Upper lobe of left lung (tissue), 4 donors: ENCODE results near the gene PPP1R14B.

ENCODE experiments used
- EP300 ChIP-seq, 4 donors: sonication (generic); formaldehyde crosslinking; IDR thresholded peaks; one replicate each; pipeline ENCODE4 v1.5.1; 2017; ENCODE audit warnings: antibody characterized with exemption in 4 of 4, control low read depth in 2 of 4
- TF ChIP-seq, protein P1 (sequence below), 6 experiments: fragments of 450-650 bp in 4 of 6; fragments of 200-600 bp in 2 of 6; sonication (generic) in 2 of 6; IDR thresholded peaks; one replicate each; pipeline ENCODE4 v1.5.1; 2016 to 2019; ENCODE audit warnings: antibody characterized with exemption in 6 of 6

DNA sequence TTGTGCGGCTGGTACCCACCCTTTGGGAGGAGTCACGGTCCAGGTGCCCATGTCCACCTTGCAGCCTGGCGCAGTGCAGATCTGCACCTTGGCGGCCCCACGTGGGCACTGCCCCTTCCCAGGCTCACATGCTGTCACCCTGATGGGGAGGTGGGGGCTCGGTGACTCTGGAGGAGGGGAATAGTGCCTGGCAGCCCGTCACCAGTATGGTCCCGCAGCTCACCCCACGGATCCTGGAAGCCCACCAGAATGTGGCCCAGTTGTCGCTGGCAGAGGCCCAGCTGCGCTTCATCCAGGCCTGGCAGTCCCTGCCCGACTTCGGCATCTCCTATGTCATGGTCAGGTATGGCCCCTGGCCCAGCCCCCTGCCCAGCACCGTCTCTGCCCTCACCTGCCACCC is 25.9 kb downstream of the PPP1R14B start:
- TF ChIP-seq, protein P1, sequence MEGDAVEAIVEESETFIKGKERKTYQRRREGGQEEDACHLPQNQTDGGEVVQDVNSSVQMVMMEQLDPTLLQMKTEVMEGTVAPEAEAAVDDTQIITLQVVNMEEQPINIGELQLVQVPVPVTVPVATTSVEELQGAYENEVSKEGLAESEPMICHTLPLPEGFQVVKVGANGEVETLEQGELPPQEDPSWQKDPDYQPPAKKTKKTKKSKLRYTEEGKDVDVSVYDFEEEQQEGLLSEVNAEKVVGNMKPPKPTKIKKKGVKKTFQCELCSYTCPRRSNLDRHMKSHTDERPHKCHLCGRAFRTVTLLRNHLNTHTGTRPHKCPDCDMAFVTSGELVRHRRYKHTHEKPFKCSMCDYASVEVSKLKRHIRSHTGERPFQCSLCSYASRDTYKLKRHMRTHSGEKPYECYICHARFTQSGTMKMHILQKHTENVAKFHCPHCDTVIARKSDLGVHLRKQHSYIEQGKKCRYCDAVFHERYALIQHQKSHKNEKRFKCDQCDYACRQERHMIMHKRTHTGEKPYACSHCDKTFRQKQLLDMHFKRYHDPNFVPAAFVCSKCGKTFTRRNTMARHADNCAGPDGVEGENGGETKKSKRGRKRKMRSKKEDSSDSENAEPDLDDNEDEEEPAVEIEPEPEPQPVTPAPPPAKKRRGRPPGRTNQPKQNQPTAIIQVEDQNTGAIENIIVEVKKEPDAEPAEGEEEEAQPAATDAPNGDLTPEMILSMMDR (IDR thresholded peaks at IDR 0.05), result no peak
- TF ChIP-seq EP300 (IDR thresholded peaks at IDR 0.05), result no peak
